Measurements from ENCODE around the gene PSTPIP1. TPM values are rescaled to one million over a fixed set of nuclear protein-coding genes. Genes with fewer than 3 reads are reported as not detected.

PSTPIP1 gene
- total RNA-seq, 1 experiment from 2014 or later, result 0.19 TPM

DNA sequence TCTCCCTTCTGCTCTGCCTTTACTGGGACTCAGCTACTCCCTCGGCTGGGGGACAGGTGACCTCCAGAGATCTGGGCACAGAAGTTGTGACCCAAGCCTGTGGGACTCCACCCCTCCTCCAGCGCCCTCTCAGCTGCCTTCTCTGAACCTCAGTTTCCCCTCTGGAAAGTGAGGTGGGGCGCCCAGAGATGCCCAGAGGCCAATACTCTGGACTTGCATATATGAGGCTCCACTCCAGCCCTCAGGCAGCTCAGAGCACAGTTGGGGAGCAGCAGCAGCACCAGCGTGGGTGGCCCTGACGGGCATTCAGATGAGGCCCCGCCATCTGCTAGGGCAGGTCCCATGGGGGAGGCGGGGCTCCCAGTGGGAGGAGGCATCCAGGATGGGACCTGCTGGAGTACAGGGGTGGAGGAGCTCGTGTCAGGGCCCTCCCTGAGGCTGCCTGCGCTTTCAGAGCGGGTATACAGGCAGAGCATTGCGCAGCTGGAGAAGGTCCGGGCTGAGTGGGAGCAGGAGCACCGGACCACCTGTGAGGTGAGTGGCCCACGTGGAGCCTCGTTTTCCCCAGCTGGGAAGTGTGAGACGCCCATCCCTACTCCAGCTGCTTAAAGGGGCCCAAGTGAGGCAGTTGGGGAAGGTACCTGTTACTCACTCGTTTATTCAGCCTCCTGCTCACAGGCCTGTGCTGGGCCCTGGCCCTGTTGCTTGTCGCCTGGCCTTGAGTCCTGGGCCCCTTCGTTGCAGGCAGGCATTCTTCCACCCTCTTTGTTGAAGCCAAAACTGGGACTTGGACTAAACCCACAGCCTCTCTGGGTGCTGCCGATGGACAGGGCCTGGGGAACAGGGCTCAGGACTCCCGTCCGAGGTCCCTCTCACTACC, 35.4 kb downstream of the PSTPIP1 start:
- DNase-seq (ENCODE audit: low spot score), result no peak

DNA sequence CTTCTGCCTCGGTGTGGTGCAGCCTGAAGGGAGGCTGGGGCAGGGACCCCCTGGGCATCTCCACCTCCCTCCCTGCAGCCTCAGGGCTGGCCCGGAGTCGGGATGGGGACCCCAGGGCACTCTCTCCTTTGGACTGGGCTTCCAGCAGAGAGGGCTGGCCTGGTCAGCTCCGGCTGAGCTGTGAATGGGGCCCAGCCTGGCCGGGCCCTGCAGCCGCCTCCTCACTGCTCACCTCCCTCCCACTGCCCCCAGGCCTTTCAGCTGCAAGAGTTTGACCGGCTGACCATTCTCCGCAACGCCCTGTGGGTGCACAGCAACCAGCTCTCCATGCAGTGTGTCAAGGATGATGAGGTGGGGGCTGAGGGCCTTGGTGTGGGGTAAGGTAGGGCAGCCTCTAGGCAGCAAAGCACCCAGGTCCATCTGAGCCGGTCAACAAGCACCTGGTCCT, 36.0 kb downstream of the PSTPIP1 start:
- no peak for DNase-seq (ENCODE audit: low spot score)

DNA sequence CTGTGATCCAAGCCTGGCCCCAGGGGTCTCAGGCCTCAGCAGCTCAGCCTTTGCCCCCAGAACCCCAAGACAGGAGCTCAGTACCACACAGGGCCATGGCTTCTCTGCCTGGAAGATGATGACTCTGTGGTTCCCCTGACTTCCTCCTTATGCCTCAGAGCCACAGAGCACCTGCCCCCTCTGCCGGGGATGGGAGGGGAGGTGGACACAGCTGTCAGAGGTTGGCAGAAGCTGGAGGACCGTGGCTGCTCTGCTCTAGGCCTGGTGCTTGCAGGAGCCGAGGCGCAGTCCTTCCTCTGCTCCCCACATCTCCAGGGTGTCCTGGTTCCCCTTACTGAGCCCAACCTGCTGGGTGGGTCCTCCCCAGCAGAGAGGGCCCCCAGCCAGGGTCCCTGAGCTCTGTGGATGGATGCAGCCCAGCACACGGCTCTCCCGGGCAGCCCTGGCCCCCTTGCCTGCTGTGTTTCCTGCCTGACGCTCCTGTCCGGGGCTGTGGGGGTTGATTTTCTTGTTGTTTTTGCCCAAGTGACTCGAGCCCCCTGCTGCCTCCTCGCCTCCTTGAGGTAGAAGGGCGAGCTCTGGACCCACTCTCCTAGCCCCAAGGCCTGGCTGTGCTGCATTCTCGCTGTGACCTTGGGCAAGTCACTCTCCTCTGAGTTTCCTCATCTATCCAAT, 36.6 kb downstream of the PSTPIP1 start:
- no peak for DNase-seq (ENCODE audit: low spot score)

DNA sequence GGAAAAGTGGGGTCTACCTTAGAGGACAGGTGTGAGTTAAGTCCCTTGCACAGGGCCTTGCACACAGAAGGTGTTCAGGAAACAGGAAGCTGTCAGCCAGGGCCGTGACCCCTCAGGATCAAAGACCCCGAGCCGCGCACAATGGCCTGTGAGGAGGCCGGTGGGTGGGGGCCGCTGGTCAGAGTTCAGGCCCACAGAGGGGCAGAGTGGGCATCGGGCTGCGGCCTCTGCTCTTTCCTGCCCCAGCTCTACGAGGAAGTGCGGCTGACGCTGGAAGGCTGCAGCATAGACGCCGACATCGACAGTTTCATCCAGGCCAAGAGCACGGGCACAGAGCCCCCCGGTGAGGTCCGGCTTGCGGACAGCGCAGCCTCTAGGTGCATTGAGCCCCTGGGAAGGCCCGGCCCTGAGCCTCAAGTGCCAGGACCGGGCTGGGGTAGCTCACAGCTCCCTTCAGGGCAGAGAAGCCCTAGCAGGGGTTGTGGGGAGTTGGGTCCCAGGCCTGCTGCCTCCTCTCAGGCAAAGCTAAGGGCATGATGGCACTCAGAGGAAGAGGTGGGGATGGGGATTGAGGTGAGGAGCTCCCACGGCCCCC, 37.2 kb downstream of the PSTPIP1 start:
- DNase-seq (ENCODE audit: low spot score), result no peak

DNA sequence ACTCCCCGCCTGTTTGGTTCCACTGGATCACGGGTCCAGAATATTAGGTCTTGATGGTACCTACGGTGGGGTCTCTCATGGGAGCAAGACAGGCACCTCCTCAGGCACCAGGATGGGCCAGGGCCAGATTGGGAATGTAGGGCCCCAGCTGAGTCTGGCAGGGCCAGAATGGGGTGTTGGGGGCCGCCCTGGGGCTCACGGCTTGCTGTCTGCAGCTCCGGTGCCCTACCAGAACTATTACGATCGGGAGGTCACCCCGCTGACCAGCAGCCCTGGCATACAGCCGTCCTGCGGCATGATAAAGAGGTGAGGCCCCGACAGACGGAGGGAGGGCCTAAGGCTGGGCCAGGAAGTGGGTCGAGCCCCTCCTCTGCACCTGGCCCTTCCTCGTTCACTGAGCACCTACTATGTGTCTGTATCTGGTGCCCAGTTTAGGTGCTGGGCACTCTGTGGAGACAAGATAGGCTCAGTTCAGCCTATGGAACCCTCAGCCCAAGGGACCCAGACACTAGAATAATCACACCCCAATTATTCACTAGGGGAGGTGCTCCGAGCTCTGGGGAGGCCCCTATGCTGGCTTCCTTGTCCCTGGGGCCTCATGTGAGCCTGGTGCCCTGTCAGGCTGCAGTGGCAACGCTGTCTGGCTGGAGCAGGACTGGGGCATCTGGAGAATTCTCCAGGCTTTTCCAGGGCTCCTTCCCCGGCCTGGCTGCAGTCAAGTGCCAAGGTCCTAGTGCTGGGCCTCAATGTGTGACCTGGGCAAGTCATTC, 37.9 kb downstream of the PSTPIP1 start:
- no peak for DNase-seq (ENCODE audit: low spot score)

DNA sequence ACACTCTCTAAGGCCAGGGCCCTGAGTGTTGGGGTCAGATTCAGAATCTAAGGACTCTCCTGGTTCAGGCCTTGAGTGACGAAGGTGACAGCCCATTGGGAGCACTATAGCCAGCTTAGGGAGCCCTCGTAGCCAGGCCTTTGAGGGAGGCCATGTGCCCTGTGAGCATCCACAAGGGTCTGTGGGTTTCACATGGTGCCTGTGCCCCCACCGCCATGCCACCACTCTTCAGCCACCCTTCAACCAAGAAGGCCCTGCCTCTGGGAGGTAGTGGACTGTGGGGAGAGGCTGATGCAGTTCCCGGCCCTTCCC, 38.4 kb downstream of the PSTPIP1 start:
- DNase-seq (ENCODE audit: low spot score), result no peak

DNA sequence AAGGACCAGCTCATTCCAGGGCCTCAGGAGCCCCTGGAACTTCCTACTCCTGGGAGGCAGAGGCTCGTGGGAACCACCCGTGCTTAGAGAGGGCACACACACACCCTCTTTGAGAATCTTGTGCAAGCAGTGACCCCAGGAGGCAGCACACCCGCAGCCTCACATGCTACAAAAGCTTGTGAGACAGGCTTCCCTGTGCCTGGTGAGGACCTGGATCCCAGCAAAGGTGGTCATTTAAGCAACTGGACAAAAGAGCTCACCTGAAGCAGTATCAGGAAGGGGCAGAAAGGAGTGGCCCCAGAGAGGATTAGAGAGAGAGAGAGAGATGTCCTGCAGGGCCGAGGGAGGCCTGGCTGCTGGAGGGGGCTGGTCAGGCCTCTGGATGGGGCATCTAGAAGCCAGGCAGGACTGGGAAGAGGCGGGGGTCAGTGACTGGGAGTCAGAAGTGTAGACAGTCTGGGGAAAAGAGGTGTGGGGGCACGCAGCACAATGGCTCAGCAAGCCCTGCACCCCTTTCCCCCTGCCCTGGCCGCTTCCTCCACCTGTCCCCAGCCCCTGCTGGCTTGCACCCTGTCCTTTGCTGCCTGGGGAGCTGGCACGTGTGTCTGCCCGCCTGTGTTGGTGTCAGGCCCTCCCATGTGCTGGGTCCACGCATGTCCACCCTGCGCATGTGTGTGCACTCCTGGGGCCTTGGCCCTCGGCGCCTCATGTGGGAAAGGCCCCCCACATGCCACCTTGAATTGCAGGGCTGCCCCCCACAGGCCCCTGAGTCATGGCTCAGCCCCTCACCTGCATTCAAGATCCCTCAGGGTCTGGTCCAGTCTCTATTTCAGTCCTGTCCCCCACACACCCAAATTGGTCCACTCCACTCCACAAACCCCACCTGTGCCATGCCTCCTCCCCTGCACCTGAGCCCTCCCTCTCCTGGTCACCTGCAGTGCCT, 39.1 kb downstream of the PSTPIP1 start:
- no peak for DNase-seq (ENCODE audit: low spot score)

DNA sequence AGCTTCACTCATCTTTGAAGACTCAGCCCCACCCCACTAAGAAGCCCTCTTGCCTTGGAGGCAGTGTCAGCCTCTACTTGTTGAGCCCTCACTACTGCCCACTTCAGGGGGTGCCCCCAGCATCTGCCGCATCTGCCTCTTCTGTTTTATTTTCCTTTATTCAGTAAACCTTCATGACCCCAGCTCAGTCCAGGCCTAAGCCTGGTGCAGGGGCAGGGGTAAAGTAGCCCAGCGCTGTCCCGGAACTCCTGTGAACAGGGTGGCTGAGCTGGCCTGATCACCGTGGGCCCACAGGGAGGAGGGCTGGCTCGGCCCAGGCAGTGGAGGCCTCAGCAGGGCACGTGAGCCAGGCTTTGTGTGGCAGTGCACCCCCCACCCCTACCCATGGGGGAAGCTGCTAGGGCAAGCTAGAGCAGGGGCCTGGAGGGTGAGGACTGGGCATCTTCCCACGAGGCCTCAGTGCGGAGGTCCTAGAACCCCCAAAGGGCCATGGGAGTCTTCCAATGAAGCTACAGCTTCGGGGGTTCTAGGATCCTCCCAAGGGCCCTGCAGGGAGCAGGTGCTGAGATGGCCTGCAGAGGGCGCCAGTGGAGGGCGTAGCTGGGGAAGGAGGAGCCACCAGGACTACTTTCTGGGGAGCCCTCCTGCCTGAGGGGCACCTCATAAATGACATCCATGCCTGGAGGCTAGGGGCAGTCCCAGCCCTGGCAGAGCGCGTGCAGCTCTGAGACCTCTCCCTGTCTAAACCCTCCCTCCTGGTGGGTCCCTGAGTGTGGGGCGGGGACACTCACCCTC, 40.0 kb downstream of the PSTPIP1 start:
- no peak for DNase-seq (ENCODE audit: low spot score)

DNA sequence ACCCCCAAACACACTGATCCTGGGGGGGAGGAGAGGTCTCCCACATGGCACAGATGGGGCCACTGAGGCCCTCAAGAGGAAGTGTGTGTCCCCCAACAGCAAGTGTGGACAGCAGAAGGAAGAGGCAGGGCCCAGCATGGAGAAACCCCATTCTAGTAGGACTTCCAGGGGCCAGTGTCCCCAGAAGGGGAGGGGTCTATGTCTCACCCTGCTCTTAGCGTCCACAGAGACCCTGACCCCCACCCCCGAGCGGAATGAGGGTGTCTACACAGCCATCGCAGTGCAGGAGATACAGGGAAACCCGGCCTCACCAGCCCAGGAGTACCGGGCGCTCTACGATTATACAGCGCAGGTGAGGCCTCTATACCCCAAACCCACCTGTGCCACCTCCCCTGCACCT, 40.7 kb downstream of the PSTPIP1 start:
- DNase-seq (ENCODE audit: low spot score), result no peak

DNA sequence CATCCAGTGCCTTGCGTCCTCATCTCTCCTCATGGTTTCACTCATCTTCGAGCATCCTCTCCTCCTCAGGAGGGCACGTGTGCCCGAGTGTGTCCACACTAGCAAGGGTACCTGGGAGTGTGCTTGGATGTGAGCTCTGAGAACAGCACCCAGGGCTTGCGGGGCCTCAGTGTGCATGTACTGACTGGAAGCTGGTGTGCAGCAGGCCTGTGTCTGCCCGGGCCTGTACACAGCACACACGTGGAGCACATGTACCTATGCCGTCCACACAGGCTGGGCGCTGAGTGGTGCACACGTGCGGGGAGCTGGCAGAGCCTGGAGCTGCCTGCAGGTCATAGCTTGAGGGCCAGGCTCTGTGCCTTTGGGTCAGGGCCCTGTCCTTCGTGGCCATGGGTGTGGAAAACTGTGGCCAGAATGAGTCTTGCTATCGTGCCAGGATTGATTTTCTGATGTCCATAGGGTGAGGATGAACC, 41.1 kb downstream of the PSTPIP1 start:
- DNase-seq (ENCODE audit: low spot score), result no peak

DNA sequence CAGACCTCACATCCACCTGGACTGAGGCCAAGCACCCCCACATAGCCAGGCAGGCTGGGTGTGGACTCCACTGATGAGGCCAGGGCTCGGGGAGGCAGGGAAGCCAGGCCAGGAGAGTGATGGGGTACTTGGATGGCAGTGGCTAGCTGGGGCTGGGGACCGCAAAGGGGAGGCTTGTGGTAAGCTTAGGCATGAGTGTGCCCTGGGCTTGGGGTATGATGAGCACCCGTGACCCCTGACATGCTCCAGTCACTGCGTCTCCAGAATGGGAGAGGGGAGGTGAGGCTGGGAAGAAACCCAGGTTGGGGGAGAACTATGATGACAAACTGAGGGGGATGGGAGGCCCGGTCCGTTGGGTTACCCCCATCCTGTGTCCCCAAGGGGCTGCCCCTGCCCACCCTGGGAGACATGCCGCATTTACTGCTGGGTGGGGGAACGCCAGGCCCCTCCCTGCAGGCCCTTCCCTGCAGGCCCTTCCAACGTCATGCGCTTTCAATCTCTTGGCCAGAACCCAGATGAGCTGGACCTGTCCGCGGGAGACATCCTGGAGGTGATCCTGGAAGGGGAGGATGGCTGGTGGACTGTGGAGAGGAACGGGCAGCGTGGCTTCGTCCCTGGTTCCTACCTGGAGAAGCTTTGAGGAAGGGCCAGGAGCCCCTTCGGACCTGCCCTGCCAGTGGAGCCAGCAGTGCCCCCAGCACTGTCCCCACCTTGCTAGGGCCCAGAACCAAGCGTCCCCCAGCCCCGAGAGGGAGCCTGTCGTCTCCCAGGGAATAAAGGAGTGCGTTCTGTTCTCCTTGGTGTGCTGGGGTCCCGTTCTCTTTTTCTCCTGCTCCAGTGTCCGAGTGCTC, 41.8 kb downstream of the PSTPIP1 start:
- no peak for DNase-seq (ENCODE audit: low spot score)

DNA sequence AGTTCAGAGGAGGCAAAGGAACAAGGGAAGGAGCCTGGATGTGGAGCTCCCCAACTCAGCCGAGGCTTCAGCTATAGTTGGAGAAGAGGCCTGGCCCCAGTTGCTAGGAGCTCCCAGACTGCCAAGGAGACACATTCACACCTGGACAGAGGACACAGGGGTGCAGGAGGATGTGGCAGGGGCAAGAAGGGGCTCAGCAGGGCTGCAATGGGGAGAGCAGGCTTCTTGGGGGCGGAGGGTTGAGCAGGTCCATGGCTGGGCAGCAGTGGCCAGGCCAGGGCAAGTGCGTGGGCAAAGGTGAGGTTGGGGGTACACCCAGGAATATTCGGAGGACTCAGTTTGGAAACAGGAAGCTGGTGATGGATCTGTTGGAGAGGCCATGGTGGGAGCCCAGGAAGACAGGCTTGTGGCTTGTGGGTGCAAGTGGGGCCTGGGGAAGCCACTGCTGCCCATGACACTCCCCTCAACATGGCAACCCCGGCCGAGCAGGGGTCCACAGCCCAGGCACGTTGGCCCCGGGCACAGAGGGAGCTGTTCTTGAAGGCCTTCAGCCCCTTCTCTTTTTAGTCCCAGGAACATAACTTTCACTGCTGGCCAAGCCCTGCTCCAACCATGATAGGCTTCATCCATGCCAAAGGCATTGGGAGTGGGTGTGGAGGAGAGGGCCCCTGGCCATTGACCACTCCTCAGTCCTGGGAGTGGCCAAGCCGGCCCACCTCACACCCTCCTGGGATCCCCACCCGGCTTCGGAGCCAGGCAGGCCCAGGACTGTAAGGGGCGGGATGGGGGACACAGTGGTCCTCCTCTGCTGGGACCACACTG, 42.7 kb downstream of the PSTPIP1 start:
- DNase-seq (ENCODE audit: low spot score), result no peak

DNA sequence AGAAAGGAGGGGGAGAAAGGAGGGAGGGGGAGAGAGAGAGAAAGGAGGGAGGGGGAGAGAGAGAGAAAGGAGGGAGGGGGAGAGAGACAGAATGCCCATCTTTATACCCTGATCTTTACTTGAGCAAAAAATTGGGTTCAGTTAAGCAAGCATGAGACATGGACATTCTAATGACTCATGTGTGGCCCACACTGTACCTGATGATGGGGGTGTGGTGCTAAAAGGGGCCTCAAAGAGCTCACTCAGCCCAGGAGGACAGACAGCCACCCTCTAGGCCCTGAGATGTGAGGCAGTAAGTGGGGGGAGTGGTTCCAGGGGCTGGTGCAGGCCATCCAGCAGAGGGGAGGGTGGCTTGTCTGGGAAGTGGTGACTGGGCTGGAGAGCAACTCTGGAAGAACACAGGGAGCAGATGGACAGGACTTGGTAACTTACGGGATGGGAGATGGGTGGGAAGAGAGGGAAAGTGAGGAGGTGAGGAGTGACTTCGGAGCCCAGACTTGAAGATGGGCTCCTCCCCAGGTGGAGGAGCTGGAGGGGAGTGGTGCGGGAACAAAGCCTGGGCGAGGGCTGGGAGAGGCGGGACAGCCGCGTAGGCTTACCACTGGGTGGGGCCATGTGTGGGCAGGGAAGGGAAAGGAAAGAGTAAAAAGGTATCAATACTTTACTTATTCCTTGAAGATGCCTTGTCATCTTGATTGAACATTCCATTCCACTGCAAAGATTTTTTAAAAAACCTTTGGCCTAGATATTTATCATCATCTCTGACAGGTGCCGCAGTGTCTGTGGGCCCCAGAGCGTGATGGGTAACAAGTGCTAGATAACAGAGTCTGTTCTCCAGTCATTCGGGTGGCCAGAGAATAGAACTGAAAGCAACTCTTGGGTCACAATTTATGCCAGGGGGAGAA, 43.6 kb downstream of the PSTPIP1 start:
- no peak for DNase-seq (ENCODE audit: low spot score)

DNA sequence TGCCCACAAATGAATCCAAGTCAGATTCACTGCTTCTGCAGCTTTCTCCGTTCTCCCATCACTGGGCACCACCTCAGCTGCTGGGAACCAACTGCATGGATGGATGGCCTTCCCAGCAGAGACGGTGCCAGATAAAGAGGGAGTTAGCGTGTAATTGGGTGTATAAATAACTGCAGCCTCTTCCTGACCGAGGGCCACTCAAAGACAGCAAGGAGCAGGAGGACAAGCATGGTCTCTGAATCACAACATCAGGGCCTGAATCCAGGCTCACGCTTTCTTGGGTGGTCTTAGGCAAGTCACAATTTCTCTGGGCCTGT, 44.2 kb downstream of the PSTPIP1 start:
- no peak for DNase-seq (ENCODE audit: low spot score)

DNA sequence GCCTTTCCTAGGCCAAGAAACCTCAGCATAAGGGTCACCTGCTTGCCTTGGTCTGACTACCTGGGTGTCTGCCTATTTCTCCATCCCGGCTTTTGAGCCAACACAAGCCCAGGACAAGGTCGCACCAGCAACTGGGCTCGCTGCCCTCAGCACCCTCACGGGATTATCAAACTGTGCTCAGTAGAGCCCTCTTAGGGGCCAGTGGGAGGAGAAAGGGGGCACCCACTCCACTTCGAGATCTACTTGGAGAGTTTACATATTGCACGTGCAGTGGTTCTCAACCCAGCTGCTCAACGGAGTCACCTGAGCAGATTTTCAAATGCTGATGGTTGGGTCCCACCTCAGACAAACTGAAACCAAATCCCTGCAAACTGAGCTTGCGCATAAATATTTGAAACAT, 44.9 kb downstream of the PSTPIP1 start:
- DNase-seq (ENCODE audit: low spot score), result no peak

DNA sequence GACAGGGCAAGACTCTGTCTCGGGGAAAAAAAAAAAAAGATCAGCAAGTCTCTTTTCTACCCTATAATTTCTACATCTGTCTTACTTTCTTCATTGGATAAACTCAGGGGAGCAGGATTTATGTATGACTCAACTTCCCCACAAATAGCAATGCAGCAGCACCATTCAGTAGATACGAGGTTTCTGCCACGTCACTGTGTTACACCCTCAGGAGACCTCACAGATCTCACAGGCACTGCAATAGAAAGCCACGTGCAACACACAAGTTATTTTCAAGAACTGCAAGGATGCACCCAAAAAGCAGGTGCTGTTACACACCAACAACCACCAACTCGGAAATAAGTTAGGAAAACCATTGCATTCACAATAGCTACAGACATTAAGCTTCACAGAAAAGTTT, 45.7 kb downstream of the PSTPIP1 start:
- DNase-seq (ENCODE audit: low spot score), result no peak

DNA sequence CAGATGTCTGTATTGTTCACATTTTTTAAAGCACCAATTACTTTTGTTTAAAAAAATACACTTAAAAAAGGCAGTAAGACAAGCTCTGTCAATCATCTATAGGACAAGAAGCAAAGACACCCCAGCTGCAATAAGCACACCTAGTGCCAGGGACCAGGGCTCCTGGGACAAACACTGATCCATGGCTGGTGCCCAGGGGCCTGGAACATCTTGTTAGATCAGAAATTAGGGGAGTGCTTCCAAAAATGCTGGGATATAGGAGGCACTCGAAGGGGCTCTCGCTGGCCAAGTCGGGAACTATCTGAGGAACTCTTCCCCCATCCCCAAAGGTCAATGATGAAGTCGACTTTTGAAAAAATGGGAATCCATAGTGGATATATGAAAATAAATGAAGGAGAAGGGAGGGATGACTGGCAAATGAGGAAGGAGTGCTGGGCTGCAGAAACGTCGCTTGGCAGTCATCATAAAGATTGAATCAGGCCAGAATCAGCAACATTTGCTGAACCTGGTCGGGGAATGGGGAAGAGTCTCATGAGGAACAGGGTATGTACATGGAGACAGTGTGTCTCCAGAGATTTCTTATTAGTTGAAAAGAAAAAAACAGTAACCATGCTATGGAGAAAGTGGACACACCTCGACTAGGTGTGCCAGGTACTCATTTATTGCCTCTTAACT, 47.5 kb downstream of the PSTPIP1 start:
- no peak for DNase-seq (ENCODE audit: low spot score)
